ENCODE results near the gene FSTL4.
"Not testable (repeated sequence)": the region's sequence is repeated elsewhere in the genome, so short reads cannot be mapped to it uniquely, and the experiment has no call there.

DNA sequence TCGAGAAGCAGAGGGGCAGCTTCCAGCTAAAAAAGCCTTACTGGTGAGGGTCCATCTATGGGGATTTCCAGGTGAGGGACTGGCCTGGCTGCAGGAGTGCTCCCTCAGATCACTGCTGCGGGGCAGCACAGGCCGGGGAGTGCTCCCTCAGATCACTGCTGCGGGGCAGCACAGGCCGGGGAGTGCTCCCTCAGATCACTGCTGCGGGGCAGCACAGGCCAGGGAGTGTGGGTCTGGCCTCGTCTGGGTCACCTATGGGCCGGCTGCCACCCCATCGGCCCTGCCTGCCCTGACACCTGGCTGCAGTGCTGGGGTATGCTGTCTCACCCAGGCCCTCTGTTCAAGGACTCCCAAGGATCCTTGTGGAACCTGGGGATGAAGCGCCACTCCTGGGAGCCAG is 167.1 kb downstream of the FSTL4 start:
- TF ChIP-seq POLR2A, CTCF (IDR thresholded peaks at IDR 0.05): not testable (repeated sequence)
